BLaER1 treated with 17β-estradiol and CSF1 and Interleukin-3, amounts not matched to agents 10 nM and 100 nM (cell line): ENCODE data around the gene DAB1.

ENCODE experiments used
- H3K27ac ChIP-seq, 11 experiments: shearing (Covaris generic); formaldehyde crosslinking; 2 replicates each; pipeline ENCODE4 v1.8.1; 2022
- H3K27me3 ChIP-seq, 11 experiments: shearing (Covaris generic); formaldehyde crosslinking; 2 replicates each; pipeline ENCODE4 v1.8.1; 2022
- H3K36me3 ChIP-seq, 11 experiments: shearing (Covaris generic); formaldehyde crosslinking; 2 replicates each; pipeline ENCODE4 v1.8.1; 2022
- H3K4me1 ChIP-seq, 10 experiments: shearing (Covaris generic); formaldehyde crosslinking; 2 replicates each; pipeline ENCODE4 v1.8.1; 2022
- H3K4me2 ChIP-seq, 11 experiments: shearing (Covaris generic); formaldehyde crosslinking; 2 replicates each; pipeline ENCODE4 v1.8.1; 2022
- H3K4me3 ChIP-seq, 10 experiments: shearing (Covaris generic); formaldehyde crosslinking; 2 replicates each; pipeline ENCODE4 v1.8.1; 2022
- H3K9ac ChIP-seq, 11 experiments: shearing (Covaris generic); formaldehyde crosslinking; 2 replicates each; pipeline ENCODE4 v1.8.1; 2022
- H3K9me3 ChIP-seq, 11 experiments: shearing (Covaris generic); formaldehyde crosslinking; replicated peaks in 1 of 11; 2 replicates each; pipeline ENCODE4 v1.8.1; 2022
- H4K20me1 ChIP-seq, 11 experiments: shearing (Covaris generic); formaldehyde crosslinking; 2 replicates each; pipeline ENCODE4 v1.8.1; 2022
- Cebpa-rat ChIP-seq, 11 experiments: shearing (Covaris generic); IDR thresholded peaks; 2 replicates each; pipeline ENCODE4 v1.8.1; 2022

DAB1 gene

GRCh38 chr1:57186455-57186854 lies 237.4 kb downstream of the DAB1 start:
- no peaks in the 10 kb centered on the region for H3K4me1 ChIP-seq
- no peak overlapping the region for H3K4me3 ChIP-seq
- H3K27ac ChIP-seq: no peak overlapping the region
- no peaks in the 10 kb centered on the region for H4K20me1 ChIP-seq
- H3K4me2 ChIP-seq: no peak overlapping the region
- TF ChIP-seq Cebpa-rat (IDR thresholded peaks at IDR 0.05): no peak
- H3K36me3 ChIP-seq: no peaks in the 10 kb centered on the region
- no peaks in the 10 kb centered on the region for H3K9me3 ChIP-seq
- H3K9ac ChIP-seq: no peak overlapping the region
- H3K27me3 ChIP-seq: no peaks in the 10 kb centered on the region

- no peak overlapping the region for H3K9ac ChIP-seq
- H3K27ac ChIP-seq: no peak overlapping the region
- peaks cover 0 to 19% (median 9%) of the 10 kb centered on the region in 11 experiments; a peak in 10 of 22 replicates for H3K9me3 ChIP-seq
- H3K4me3 ChIP-seq: no peak overlapping the region
- H3K27me3 ChIP-seq: no peaks in the 10 kb centered on the region
- TF ChIP-seq Cebpa-rat (IDR thresholded peaks at IDR 0.05): no peak
- no peak overlapping the region for H3K4me2 ChIP-seq
- no peaks in the 10 kb centered on the region for H4K20me1 ChIP-seq
- no peaks in the 10 kb centered on the region for H3K36me3 ChIP-seq
- H3K4me1 ChIP-seq: no peaks in the 10 kb centered on the region
Measured at GRCh38 chr1:57179001-57179400, 244.9 kb downstream of the DAB1 start.

GRCh38 chr1:57175506-57175905 lies 248.4 kb downstream of the DAB1 start:
- Histone ChIP-seq H3K27me3 (no peaks in the 10 kb centered on the region), H3K4me1 (no peaks in the 10 kb centered on the region), H4K20me1 (no peaks in the 10 kb centered on the region), H3K4me2 (no peak overlapping the region), H3K27ac (no peak overlapping the region), H3K9ac (no peak overlapping the region), H3K9me3 (peaks cover 0 to 19% (median 9%) of the 10 kb centered on the region in 11 experiments; a peak in 10 of 22 replicates), H3K4me3 (no peak overlapping the region), H3K36me3 (peaks cover 0 to 6% (median 0%) of the 10 kb centered on the region in 11 experiments; a peak in 1 of 22 replicates)
- TF ChIP-seq Cebpa-rat (IDR thresholded peaks at IDR 0.05): no peak

GRCh38 chr1:57172040-57172439 lies 251.8 kb downstream of the DAB1 start:
- no peak overlapping the region for H3K9ac ChIP-seq
- no peak overlapping the region for H3K4me2 ChIP-seq
- H3K4me3 ChIP-seq: no peak overlapping the region
- H3K4me1 ChIP-seq: no peaks in the 10 kb centered on the region
- H3K27ac ChIP-seq: no peak overlapping the region
- H3K9me3 ChIP-seq: peaks cover 0 to 15% (median 8%) of the 10 kb centered on the region in 11 experiments; a peak in 10 of 22 replicates
- peaks cover 0 to 6% (median 0%) of the 10 kb centered on the region in 11 experiments; a peak in 1 of 22 replicates for H3K36me3 ChIP-seq
- no peaks in the 10 kb centered on the region for H3K27me3 ChIP-seq
- no peak for TF ChIP-seq Cebpa-rat (IDR thresholded peaks at IDR 0.05)
- H4K20me1 ChIP-seq: no peaks in the 10 kb centered on the region

- Histone ChIP-seq H4K20me1 (no peaks in the 10 kb centered on the region), H3K27ac (no peak overlapping the region), H3K9ac (no peak overlapping the region), H3K27me3 (no peaks in the 10 kb centered on the region), H3K36me3 (peaks cover 0 to 5% (median 0%) of the 10 kb centered on the region in 11 experiments; a peak in 1 of 22 replicates), H3K4me1 (peaks cover 9 to 22% (median 19%) of the 10 kb centered on the region in 10 experiments; a peak in 19 of 20 replicates), H3K4me2 (no peak overlapping the region), H3K9me3 (no peaks in the 10 kb centered on the region), H3K4me3 (no peak overlapping the region)
- TF ChIP-seq Cebpa-rat (IDR thresholded peaks at IDR 0.05): no peak
Measured at GRCh38 chr1:57167997-57168396, 255.9 kb downstream of the DAB1 start.

GRCh38 chr1:57165546-57165945 lies 258.3 kb downstream of the DAB1 start:
- H3K4me1 ChIP-seq: peaks cover 12 to 22% (median 21%) of the 10 kb centered on the region in 10 experiments; a peak in 19 of 20 replicates

GRCh38 chr1:57164584-57164983 lies 259.3 kb downstream of the DAB1 start:
- Histone ChIP-seq H3K27me3 (no peaks in the 10 kb centered on the region), H4K20me1 (no peaks in the 10 kb centered on the region), H3K4me1 (peaks cover 12 to 22% (median 21%) of the 10 kb centered on the region in 10 experiments; a peak in 19 of 20 replicates), H3K27ac (no peak overlapping the region), H3K9ac (no peak overlapping the region), H3K9me3 (no peaks in the 10 kb centered on the region), H3K4me2 (peak overlapping the region in 9 of 11 experiments; percentile 10 to 59 (median 45); a peak in 15 of 22 replicates), H3K36me3 (no peaks in the 10 kb centered on the region), H3K4me3 (no peak overlapping the region)
- TF ChIP-seq Cebpa-rat (IDR thresholded peaks at IDR 0.05): no peak

More at GRCh38 chr1:57165546-57165945, 258.3 kb downstream of the DAB1 start:
- no peaks in the 10 kb centered on the region for H3K27me3 ChIP-seq
- no peaks in the 10 kb centered on the region for H3K9me3 ChIP-seq
- H3K4me3 ChIP-seq: no peak overlapping the region
- no peak for TF ChIP-seq Cebpa-rat (IDR thresholded peaks at IDR 0.05)
- H3K9ac ChIP-seq: no peak overlapping the region
- H3K4me2 ChIP-seq: peak overlapping the region in 3 of 11 experiments; percentile 45 to 59 (median 49); a peak in 2 of 22 replicates
- no peaks in the 10 kb centered on the region for H4K20me1 ChIP-seq
- no peaks in the 10 kb centered on the region for H3K36me3 ChIP-seq
- no peak overlapping the region for H3K27ac ChIP-seq

GRCh38 chr1:57163789-57164188 lies 260.1 kb downstream of the DAB1 start:
- no peak for TF ChIP-seq Cebpa-rat (IDR thresholded peaks at IDR 0.05)
- H3K27me3 ChIP-seq: no peaks in the 10 kb centered on the region

GRCh38 chr1:57163325-57163724 lies 260.5 kb downstream of the DAB1 start:
- Histone ChIP-seq H3K9ac (no peak overlapping the region), H3K27me3 (no peaks in the 10 kb centered on the region), H3K4me1 (peaks cover 12 to 22% (median 21%) of the 10 kb centered on the region in 10 experiments; a peak in 19 of 20 replicates), H3K4me2 (peak overlapping the region; percentile 4 to 49 (median 15); a peak in 13 of 22 replicates), H4K20me1 (no peaks in the 10 kb centered on the region), H3K9me3 (no peaks in the 10 kb centered on the region), H3K36me3 (no peaks in the 10 kb centered on the region), H3K4me3 (no peak overlapping the region), H3K27ac (no peak overlapping the region)
- TF ChIP-seq Cebpa-rat (IDR thresholded peaks at IDR 0.05): no peak

More at GRCh38 chr1:57163789-57164188, 260.1 kb downstream of the DAB1 start:
- no peak overlapping the region for H3K9ac ChIP-seq
- H3K27ac ChIP-seq: no peak overlapping the region
- H3K4me3 ChIP-seq: no peak overlapping the region
- H3K36me3 ChIP-seq: no peaks in the 10 kb centered on the region
- H3K4me1 ChIP-seq: peaks cover 12 to 22% (median 21%) of the 10 kb centered on the region in 10 experiments; a peak in 19 of 20 replicates
- peak overlapping the region in 10 of 11 experiments; percentile 4 to 49 (median 16); a peak in 12 of 22 replicates for H3K4me2 ChIP-seq
- no peaks in the 10 kb centered on the region for H3K9me3 ChIP-seq
- no peaks in the 10 kb centered on the region for H4K20me1 ChIP-seq
